Skeletal muscle tissue (tissue), 4 donors: ENCODE data around the gene EPRS1. TPM values are rescaled to one million over a fixed set of nuclear protein-coding genes. Genes with fewer than 3 reads are reported as not detected.

ENCODE experiments used
- H3K27ac ChIP-seq: one replicate; pipeline ENCODE4 v1.7.0; 2013; ENCODE audit warnings: mild to moderate bottlenecking, low read depth, low read length, inconsistent platforms
- H3K27me3 ChIP-seq, 3 donors: one replicate each; pipeline ENCODE4 v1.7.0; 2013; ENCODE audit warnings: low read length in 3 of 3; ENCODE audit not compliant: control insufficient read depth in 3 of 3, insufficient read depth in 3 of 3
- H3K36me3 ChIP-seq, 3 donors: one replicate each; pipeline ENCODE4 v1.7.0; 2013; ENCODE audit warnings: low read length in 3 of 3; ENCODE audit not compliant: control insufficient read depth in 3 of 3, insufficient read depth in 3 of 3
- H3K4me1 ChIP-seq, 3 donors: one replicate each; pipeline ENCODE4 v1.7.0; 2013; ENCODE audit warnings: low read length in 3 of 3, mild to moderate bottlenecking in 3 of 3; ENCODE audit not compliant: control insufficient read depth in 3 of 3, insufficient read depth in 3 of 3
- H3K4me3 ChIP-seq, 3 donors: one replicate each; pipeline ENCODE4 v1.7.0; 2013; ENCODE audit warnings: low read length in 3 of 3
- H3K9ac ChIP-seq, 3 donors: one replicate each; pipeline ENCODE4 v1.7.0; 2013; ENCODE audit warnings: low read length in 3 of 3, mild to moderate bottlenecking in 3 of 3, moderate library complexity in 2 of 3, low read depth in 1 of 3
- H3K9me3 ChIP-seq, 3 donors: one replicate each; pipeline ENCODE4 v1.7.0; 2013; ENCODE audit warnings: low read length in 3 of 3; ENCODE audit not compliant: control insufficient read depth in 3 of 3
- total RNA-seq: library from RNA; depleted of rRNA; stranded (reverse); fragments of >200 nt; gene quantifications from one replicate; pipeline ENCODE4 v1.2.3, GENCODE V29; 2014
- donor health status: Osteomylitis.

EPRS1 gene
- total RNA-seq, 1 donor from 2014 or later, result 88.2 TPM

DNA sequence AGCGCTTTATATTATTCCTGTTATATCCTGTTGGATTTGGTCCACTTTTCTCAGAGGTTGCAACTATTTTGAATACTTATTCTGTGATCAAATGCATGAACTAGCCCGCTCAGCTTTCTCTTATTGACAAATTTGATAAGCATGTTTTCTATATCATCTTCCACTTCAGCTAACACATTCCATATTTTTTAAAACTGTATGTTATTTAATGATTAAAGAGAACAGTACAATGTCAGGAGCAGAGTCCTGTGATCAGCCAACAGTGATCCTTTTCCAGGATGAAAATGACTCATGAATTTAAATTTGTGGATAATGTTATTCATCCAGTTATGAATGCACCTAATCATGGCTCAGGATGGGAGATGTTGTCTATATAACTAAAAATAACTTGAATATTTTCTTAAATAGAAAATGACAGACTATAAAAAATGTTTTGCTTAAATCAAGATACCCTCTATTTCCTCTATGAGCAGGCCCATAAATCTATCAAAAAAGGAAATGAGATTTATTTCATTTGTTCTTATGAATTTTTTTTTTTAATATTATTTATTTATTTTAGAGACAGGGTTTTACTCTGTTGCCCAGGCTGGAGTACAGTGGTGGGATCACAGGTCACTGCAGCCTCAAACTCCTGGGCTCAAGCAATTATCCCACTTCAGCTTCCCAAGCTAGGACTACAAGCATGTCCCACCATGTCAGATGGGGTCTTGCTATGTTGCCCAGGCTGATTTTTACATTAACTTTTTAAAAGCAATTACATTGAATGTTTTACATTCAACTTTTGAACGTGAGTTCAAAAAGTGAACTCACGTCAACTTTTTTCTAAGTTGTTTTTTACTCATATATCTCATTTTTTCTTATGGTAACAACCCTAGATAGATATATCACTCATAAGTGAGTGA is 30.8 kb upstream of the EPRS1 start:
- Histone ChIP-seq H3K9ac (no peak overlapping the region), H3K27me3 (no peaks in the 10 kb centered on the region), H3K4me3 (no peak overlapping the region), H3K36me3 (peaks cover 8 to 12% (median 10%) of the 10 kb centered on the region in 3 donors), H3K9me3 (no peaks in the 10 kb centered on the region), H3K27ac (no peak overlapping the region), H3K4me1 (no peaks in the 10 kb centered on the region)

- Histone ChIP-seq H3K27me3 (no peaks in the 10 kb centered on the region), H3K9ac (no peak overlapping the region), H3K4me1 (no peaks in the 10 kb centered on the region), H3K9me3 (no peaks in the 10 kb centered on the region), H3K4me3 (no peak overlapping the region), H3K27ac (no peak overlapping the region), H3K36me3 (peaks cover 15 to 45% (median 38%) of the 10 kb centered on the region in 3 donors)
Measured at GRCh38 chr1:220067269-220068204, 21.2 kb upstream of the EPRS1 start.

GRCh38 chr1:220062629-220063028 is 16.3 kb upstream of the EPRS1 start:
- H3K36me3 ChIP-seq, result peaks cover 9 to 36% (median 34%) of the 10 kb centered on the region in 3 donors
- H3K4me3 ChIP-seq, result no peak overlapping the region
- no peak overlapping the region for H3K27ac ChIP-seq
- no peak overlapping the region for H3K9ac ChIP-seq
- H3K9me3 ChIP-seq, result no peaks in the 10 kb centered on the region
- H3K27me3 ChIP-seq, result no peaks in the 10 kb centered on the region
- H3K4me1 ChIP-seq, result no peaks in the 10 kb centered on the region

- no peak overlapping the region for H3K4me3 ChIP-seq
- peaks cover 6 to 30% (median 24%) of the 10 kb centered on the region in 3 donors for H3K36me3 ChIP-seq
- H3K9me3 ChIP-seq, result no peaks in the 10 kb centered on the region
- no peak overlapping the region for H3K9ac ChIP-seq
- H3K27ac ChIP-seq, result no peak overlapping the region
- no peaks in the 10 kb centered on the region for H3K4me1 ChIP-seq
- no peaks in the 10 kb centered on the region for H3K27me3 ChIP-seq
Measured at GRCh38 chr1:220060876-220061275, 14.6 kb upstream of the EPRS1 start.

- no peaks in the 10 kb centered on the region for H3K9me3 ChIP-seq
- H3K4me3 ChIP-seq, result no peak overlapping the region
- H3K27ac ChIP-seq, result no peak overlapping the region
- H3K9ac ChIP-seq, result no peak overlapping the region
- no peaks in the 10 kb centered on the region for H3K4me1 ChIP-seq
- peaks cover 0 to 10% (median 5%) of the 10 kb centered on the region in 3 donors for H3K36me3 ChIP-seq
- no peaks in the 10 kb centered on the region for H3K27me3 ChIP-seq
Measured at GRCh38 chr1:220056374-220056773, 10.1 kb upstream of the EPRS1 start.

- H3K4me3 ChIP-seq, result peak overlapping the region; percentile 86 to 100 (median 98)
- no peaks in the 10 kb centered on the region for H3K27me3 ChIP-seq
- peak overlapping the region; percentile 69 for H3K27ac ChIP-seq
- H3K9ac ChIP-seq, result peak overlapping the region; percentile 85 to 91 (median 89)
- H3K9me3 ChIP-seq, result no peaks in the 10 kb centered on the region
- peaks cover 6 to 8% (median 7%) of the 10 kb centered on the region in 3 donors for H3K4me1 ChIP-seq
- peaks cover 0 to 3% (median 0%) of the 10 kb centered on the region in 3 donors for H3K36me3 ChIP-seq
Measured at GRCh38 chr1:220045356-220046051, 801 bp downstream of the EPRS1 start.

GRCh38 chr1:220044678-220045355 is 1.5 kb downstream of the EPRS1 start:
- no peak overlapping the region for H3K27ac ChIP-seq
- no peaks in the 10 kb centered on the region for H3K9me3 ChIP-seq
- peaks cover 6 to 8% (median 7%) of the 10 kb centered on the region in 3 donors for H3K4me1 ChIP-seq
- peak overlapping the region in 1 of 3 donors; percentile 91 for H3K9ac ChIP-seq
- peak overlapping the region; percentile 86 to 100 (median 98) for H3K4me3 ChIP-seq
- no peaks in the 10 kb centered on the region for H3K27me3 ChIP-seq
- H3K36me3 ChIP-seq, result peaks cover 2 to 6% (median 3%) of the 10 kb centered on the region in 3 donors

DNA sequence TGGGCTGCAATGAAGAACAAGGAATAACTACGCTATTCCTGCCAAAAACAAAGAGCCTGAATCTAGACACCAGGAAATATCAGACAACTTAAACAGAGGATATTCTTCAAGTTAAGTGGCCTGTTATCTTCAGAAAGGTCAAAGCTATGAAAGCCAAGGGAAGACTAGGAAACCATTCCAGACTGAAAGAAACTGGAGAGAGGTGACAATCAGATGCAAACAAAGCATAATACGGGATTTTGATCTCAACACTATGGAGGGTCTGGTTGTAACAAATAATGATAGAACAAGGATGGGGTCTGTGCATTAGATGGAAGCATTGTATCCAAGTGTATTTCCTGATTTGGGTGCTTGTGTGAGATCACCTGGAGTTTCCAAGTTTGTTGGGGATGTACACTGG is 2.7 kb downstream of the EPRS1 start:
- Histone ChIP-seq H3K9me3 (no peaks in the 10 kb centered on the region), H3K4me3 (no peak overlapping the region), H3K27me3 (no peaks in the 10 kb centered on the region), H3K27ac (no peak overlapping the region), H3K36me3 (peaks cover 8 to 11% (median 10%) of the 10 kb centered on the region in 3 donors), H3K4me1 (peaks cover 6 to 8% (median 7%) of the 10 kb centered on the region in 3 donors), H3K9ac (no peak overlapping the region)

DNA sequence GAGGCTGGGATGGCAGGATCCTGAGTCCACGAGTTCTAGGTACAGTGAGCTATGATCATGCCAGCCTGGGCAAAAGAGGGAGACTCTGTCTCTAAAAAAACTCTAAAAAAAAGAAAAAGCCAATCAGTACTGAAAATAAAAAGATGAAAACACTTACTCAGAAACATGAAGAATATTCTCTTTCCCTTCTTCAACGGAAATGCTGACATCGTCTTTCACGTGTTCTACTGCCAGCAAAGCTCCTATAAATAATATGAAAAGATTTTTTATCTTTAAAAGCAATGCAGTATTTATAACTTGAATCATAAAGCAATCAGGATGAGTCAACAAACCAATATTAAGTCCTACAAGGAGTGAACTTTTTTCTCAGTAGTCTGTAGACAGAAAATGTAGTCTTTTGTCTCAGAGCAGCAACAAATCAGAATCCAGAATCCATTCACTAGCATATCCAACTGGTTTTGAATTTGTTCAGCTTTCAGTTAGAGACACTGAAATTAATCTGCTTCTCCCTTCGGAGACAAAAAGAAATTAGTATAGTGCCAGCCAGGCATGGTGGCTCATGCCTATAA is 6.2 kb downstream of the EPRS1 start:
- Histone ChIP-seq H3K9me3 (no peaks in the 10 kb centered on the region), H3K4me3 (no peak overlapping the region), H3K27me3 (no peaks in the 10 kb centered on the region), H3K9ac (no peak overlapping the region), H3K27ac (no peak overlapping the region), H3K36me3 (peaks cover 8 to 14% (median 9%) of the 10 kb centered on the region in 3 donors), H3K4me1 (peaks cover 3 to 5% (median 5%) of the 10 kb centered on the region in 3 donors)
